ENCODE data around the gene NRN1L.

NRN1L gene

GRCh38 chr16:67907397-67908180, 22.9 kb downstream of the NRN1L start:
- Histone ChIP-seq H3K27me3 (ENCODE audit: control insufficient read depth, low read length) (no peaks in the 10 kb centered on the region), H4K20me1 (ENCODE audit: control insufficient read depth, insufficient read depth, low read depth, low read length) (0 out of 2 replicates have a peak, but pooled peaks cover 3% of the 10 kb centered on the region), H3K9me2 (replicated peaks; ENCODE audit: control insufficient read depth, low read length) (no peaks in the 10 kb centered on the region), H3F3A (ENCODE audit: control insufficient read depth, insufficient read depth) (no peaks in the 10 kb centered on the region), H3K4me3 (ENCODE audit: low read length) (no peak overlapping the region), H3K4me2 (ENCODE audit: low read length) (no peak overlapping the region), H3K36me3 (ENCODE audit: control insufficient read depth, low read length) (peaks cover 12% of the 10 kb centered on the region), H3K79me2 (ENCODE audit: control insufficient read depth, low read length) (no peaks in the 10 kb centered on the region), H3K27ac (ENCODE audit: low read depth, low read length) (no peak overlapping the region), H3K9me3 (ENCODE audit: control insufficient read depth, insufficient read depth, low read length) (no peaks in the 10 kb centered on the region), H3K4me1 (ENCODE audit: control insufficient read depth, low read length) (no peaks in the 10 kb centered on the region)
- TF ChIP-seq CTCF (IDR thresholded peaks at IDR 0.05; ENCODE audit: low read depth, low read length, poor library complexity, severe bottlenecking) (no peak), EZH2phosphoT487 (IDR thresholded peaks at IDR 0.05; ENCODE audit: borderline replicate concordance, low read length) (no peak)

GRCh38 chr16:67909056-67909742, 24.5 kb downstream of the NRN1L start:
- H4K20me1 ChIP-seq (ENCODE audit: control insufficient read depth, insufficient read depth, low read depth, low read length) = 0 out of 2 replicates have a peak, but pooled peaks cover 3% of the 10 kb centered on the region
- no peak for TF ChIP-seq CTCF (IDR thresholded peaks at IDR 0.05; ENCODE audit: low read depth, low read length, poor library complexity, severe bottlenecking)
- TF ChIP-seq EZH2phosphoT487 (IDR thresholded peaks at IDR 0.05; ENCODE audit: borderline replicate concordance, low read length) = no peak
- H3K27ac ChIP-seq (ENCODE audit: low read depth, low read length) = no peak overlapping the region
- no peaks in the 10 kb centered on the region for H3K9me3 ChIP-seq (ENCODE audit: control insufficient read depth, insufficient read depth, low read length)
- H3K27me3 ChIP-seq (ENCODE audit: control insufficient read depth, low read length) = no peaks in the 10 kb centered on the region
- H3K4me3 ChIP-seq (ENCODE audit: low read length) = no peak overlapping the region
- H3K36me3 ChIP-seq (ENCODE audit: control insufficient read depth, low read length) = peaks cover 12% of the 10 kb centered on the region
- no peak overlapping the region for H3K4me2 ChIP-seq (ENCODE audit: low read length)
- no peaks in the 10 kb centered on the region for H3F3A ChIP-seq (ENCODE audit: control insufficient read depth, insufficient read depth)
- no peaks in the 10 kb centered on the region for H3K9me2 ChIP-seq (replicated peaks; ENCODE audit: control insufficient read depth, low read length)
- H3K79me2 ChIP-seq (ENCODE audit: control insufficient read depth, low read length) = no peaks in the 10 kb centered on the region
- no peaks in the 10 kb centered on the region for H3K4me1 ChIP-seq (ENCODE audit: control insufficient read depth, low read length)

GRCh38 chr16:67910158-67910557, 25.5 kb downstream of the NRN1L start:
- Histone ChIP-seq H3K79me2 (ENCODE audit: control insufficient read depth, low read length) (no peaks in the 10 kb centered on the region), H3F3A (ENCODE audit: control insufficient read depth, insufficient read depth) (no peaks in the 10 kb centered on the region), H3K27ac (ENCODE audit: low read depth, low read length) (no peak overlapping the region), H3K27me3 (ENCODE audit: control insufficient read depth, low read length) (no peaks in the 10 kb centered on the region), H3K9me2 (replicated peaks; ENCODE audit: control insufficient read depth, low read length) (no peaks in the 10 kb centered on the region), H3K9me3 (ENCODE audit: control insufficient read depth, insufficient read depth, low read length) (no peaks in the 10 kb centered on the region), H3K4me3 (ENCODE audit: low read length) (no peak overlapping the region), H4K20me1 (ENCODE audit: control insufficient read depth, insufficient read depth, low read depth, low read length) (0 out of 2 replicates have a peak, but pooled peaks cover 3% of the 10 kb centered on the region), H3K4me1 (ENCODE audit: control insufficient read depth, low read length) (no peaks in the 10 kb centered on the region), H3K4me2 (ENCODE audit: low read length) (no peak overlapping the region), H3K36me3 (ENCODE audit: control insufficient read depth, low read length) (peaks cover 12% of the 10 kb centered on the region)
- TF ChIP-seq EZH2phosphoT487 (IDR thresholded peaks at IDR 0.05; ENCODE audit: borderline replicate concordance, low read length) (no peak), CTCF (IDR thresholded peaks at IDR 0.05; ENCODE audit: low read depth, low read length, poor library complexity, severe bottlenecking) (no peak)

Data from DOHH2 (cell line).